GM19467 (cell line): ENCODE data around the gene MESD.

Experiments
- ATAC-seq: cut with Tn5 transposase; IDR thresholded peaks from one replicate; pipeline ENCODE4 v1.9.1; 2021; ENCODE audit warnings: mild to moderate bottlenecking, moderate library complexity; ENCODE audit not compliant: unreplicated experiment

The MESD gene

GRCh38 chr15:80940851-80941250 lies 48.8 kb downstream of the MESD start:
- no peak for ATAC-seq

- ATAC-seq, result no peak
Measured at GRCh38 chr15:80940331-80940730, 49.3 kb downstream of the MESD start.

GRCh38 chr15:80939216-80939615 lies 50.4 kb downstream of the MESD start:
- ATAC-seq, result no peak

- ATAC-seq, result no peak
Measured at GRCh38 chr15:80937718-80938117, 51.9 kb downstream of the MESD start.

- no peak for ATAC-seq
Measured at GRCh38 chr15:80936288-80937078, 53.1 kb downstream of the MESD start.

GRCh38 chr15:80934761-80935221 lies 54.8 kb downstream of the MESD start:
- ATAC-seq, result no peak

GRCh38 chr15:80932989-80933388 lies 56.6 kb downstream of the MESD start:
- ATAC-seq, result no peak

GRCh38 chr15:80932513-80932815 lies 57.2 kb downstream of the MESD start:
- no peak for ATAC-seq

GRCh38 chr15:80931721-80932512 lies 57.7 kb downstream of the MESD start:
- ATAC-seq, result no peak

GRCh38 chr15:80931191-80931590 lies 58.4 kb downstream of the MESD start:
- no peak for ATAC-seq

GRCh38 chr15:80929689-80930088 lies 59.9 kb downstream of the MESD start:
- no peak for ATAC-seq

GRCh38 chr15:80929225-80929624 lies 60.4 kb downstream of the MESD start:
- no peak for ATAC-seq

GRCh38 chr15:80926126-80926525 lies 63.5 kb downstream of the MESD start:
- no peak for ATAC-seq

GRCh38 chr15:80925597-80926059 lies 64.0 kb downstream of the MESD start:
- no peak for ATAC-seq

- no peak for ATAC-seq
Measured at GRCh38 chr15:80924278-80924677, 65.3 kb downstream of the MESD start.

- ATAC-seq, result no peak
Measured at GRCh38 chr15:80923668-80924067, 66.0 kb downstream of the MESD start.

- no peak for ATAC-seq
Measured at GRCh38 chr15:80921736-80922410, 67.7 kb downstream of the MESD start.

GRCh38 chr15:80920271-80920699 lies 69.3 kb downstream of the MESD start:
- no peak for ATAC-seq

- no peak for ATAC-seq
Measured at GRCh38 chr15:80918196-80918783, 71.3 kb downstream of the MESD start.

GRCh38 chr15:80916056-80916455 lies 73.6 kb downstream of the MESD start:
- no peak for ATAC-seq

- ATAC-seq, result no peak
Measured at GRCh38 chr15:80915472-80915871, 74.1 kb downstream of the MESD start.
